Astrocyte (in vitro differentiated cells and primary cell): ENCODE measurements around the gene OR3A2. TPM values are rescaled to one million over a fixed set of nuclear protein-coding genes. Genes with fewer than 3 reads are reported as not detected.
"Not testable (repeated sequence)": the region's sequence is repeated elsewhere in the genome, so short reads cannot be mapped to it uniquely, and the experiment has no call there.

Source experiments
- DNase-seq: peaks from one replicate; pipeline ENCODE4 v3.0.0-alpha.2; 2010; ENCODE audit warnings: low read depth
- FAIRE-seq: peaks from 2 replicates; lab custom pipeline; 2011; peaks lifted over from hg19 to GRCh38; lab: Jason Lieb, UNC
- H2AFZ ChIP-seq: 2 replicates; pipeline ENCODE4 v1.6.0; 2012; ENCODE audit warnings: low read depth, low read length, inconsistent platforms
- H3K27ac ChIP-seq: 2 replicates; pipeline ENCODE4 v1.5.1; 2011; ENCODE audit warnings: low read depth, low read length, inconsistent platforms
- H3K27me3 ChIP-seq: 2 replicates; pipeline ENCODE4 v1.6.0; 2011; ENCODE audit warnings: low read length, inconsistent platforms; ENCODE audit not compliant: insufficient read depth
- H3K36me3 ChIP-seq: 2 replicates; pipeline ENCODE4 v1.5.1; 2011; ENCODE audit warnings: low read length, inconsistent platforms; ENCODE audit not compliant: insufficient read depth
- H3K4me1 ChIP-seq: 2 replicates; pipeline ENCODE4 v1.5.1; 2011; ENCODE audit warnings: low read length, inconsistent platforms; ENCODE audit not compliant: insufficient read depth
- H3K4me2 ChIP-seq: 2 replicates; pipeline ENCODE4 v1.6.0; 2012; ENCODE audit warnings: low read length, inconsistent platforms
- H3K4me3 ChIP-seq: 2 replicates; pipeline ENCODE4 v1.5.1; 2011; ENCODE audit warnings: low read depth, mild to moderate bottlenecking, low read length, inconsistent platforms; ENCODE audit not compliant: insufficient read depth
- H3K79me2 ChIP-seq: 2 replicates; pipeline ENCODE4 v1.6.0; 2012; ENCODE audit warnings: mild to moderate bottlenecking, low read length, inconsistent platforms; ENCODE audit not compliant: insufficient read depth
- H3K9ac ChIP-seq: 2 replicates; pipeline ENCODE4 v1.6.0; 2012; ENCODE audit warnings: mild to moderate bottlenecking, low read length, inconsistent platforms
- H3K9me3 ChIP-seq: 2 replicates; pipeline ENCODE4 v1.5.1; 2012; ENCODE audit warnings: low read depth, mild to moderate bottlenecking, low read length, inconsistent platforms; ENCODE audit not compliant: insufficient read depth
- H4K20me1 ChIP-seq: 2 replicates; pipeline ENCODE4 v1.6.0; 2012; ENCODE audit warnings: low read length, inconsistent platforms; ENCODE audit not compliant: insufficient read depth
- H3K27ac Mint-ChIP-seq: one replicate; pipeline ENCODE4 v1.8.0; 2021; ENCODE audit warnings: mild to moderate bottlenecking, mixed read lengths; ENCODE audit not compliant: unreplicated experiment
- H3K27me3 Mint-ChIP-seq: one replicate; pipeline ENCODE4 v1.8.0; 2021; ENCODE audit warnings: low read depth, mixed read lengths; ENCODE audit not compliant: unreplicated experiment
- H3K36me3 Mint-ChIP-seq: one replicate; pipeline ENCODE4 v1.8.0; 2021; ENCODE audit warnings: low read depth, mixed read lengths; ENCODE audit not compliant: unreplicated experiment
- H3K4me1 Mint-ChIP-seq: one replicate; pipeline ENCODE4 v1.8.0; 2021; ENCODE audit warnings: low read depth, mixed read lengths; ENCODE audit not compliant: unreplicated experiment
- H3K4me3 Mint-ChIP-seq: one replicate; pipeline ENCODE4 v1.8.0; 2021; ENCODE audit warnings: mild to moderate bottlenecking, moderate library complexity, mixed read lengths; ENCODE audit not compliant: unreplicated experiment
- H3K9me3 Mint-ChIP-seq: one replicate; pipeline ENCODE4 v1.8.0; 2021; ENCODE audit warnings: mild to moderate bottlenecking, mixed read lengths; ENCODE audit not compliant: unreplicated experiment
- EZH2 ChIP-seq: IDR thresholded peaks from 2 replicates; pipeline ENCODE4 v1.6.1; 2012; ENCODE audit warnings: mild to moderate bottlenecking, low read length, inconsistent platforms; ENCODE audit not compliant: insufficient read depth
- total RNA-seq: library from RNA; stranded (reverse); gene quantifications from 2 replicates; pipeline ENCODE4 v1.2.1, GENCODE V29; 2021
- TF ChIP-seq, protein P1 (sequence below): IDR thresholded peaks from 2 replicates; pipeline ENCODE4 v1.5.1; 2011; ENCODE audit warnings: low read depth, mild to moderate bottlenecking, inconsistent platforms, low read length, moderate library complexity; ENCODE audit not compliant: insufficient read depth

Gene OR3A2
- total RNA-seq, 1 donor from 2014 or later = not detected

DNA sequence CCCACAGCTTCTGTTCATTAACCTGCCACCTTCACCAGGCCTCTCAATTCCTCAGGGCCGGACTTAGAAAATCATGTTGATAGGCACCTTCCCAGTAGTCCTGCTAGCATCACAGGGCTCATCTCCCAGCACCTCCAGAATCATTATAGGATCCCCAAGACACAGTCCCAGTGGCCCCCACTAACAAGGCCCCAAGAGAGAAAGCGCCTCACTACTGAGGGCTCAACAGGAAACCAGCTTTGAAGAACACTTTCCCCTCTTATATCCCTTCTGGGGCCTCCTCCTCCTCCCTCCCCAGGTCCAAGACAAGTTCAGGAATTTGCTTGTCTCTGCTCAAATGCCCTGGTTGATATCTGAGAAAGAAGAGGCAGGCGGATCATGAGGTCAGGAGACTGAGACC is 25.0 kb upstream of the OR3A2 start, which contains the start of gene OR3A3:
Gene OR3A3, plus strand, starts transcription at position 301 of the 400 bp plus-strand sequence.
- TF ChIP-seq EZH2 = no peak
- TF ChIP-seq, protein P1, sequence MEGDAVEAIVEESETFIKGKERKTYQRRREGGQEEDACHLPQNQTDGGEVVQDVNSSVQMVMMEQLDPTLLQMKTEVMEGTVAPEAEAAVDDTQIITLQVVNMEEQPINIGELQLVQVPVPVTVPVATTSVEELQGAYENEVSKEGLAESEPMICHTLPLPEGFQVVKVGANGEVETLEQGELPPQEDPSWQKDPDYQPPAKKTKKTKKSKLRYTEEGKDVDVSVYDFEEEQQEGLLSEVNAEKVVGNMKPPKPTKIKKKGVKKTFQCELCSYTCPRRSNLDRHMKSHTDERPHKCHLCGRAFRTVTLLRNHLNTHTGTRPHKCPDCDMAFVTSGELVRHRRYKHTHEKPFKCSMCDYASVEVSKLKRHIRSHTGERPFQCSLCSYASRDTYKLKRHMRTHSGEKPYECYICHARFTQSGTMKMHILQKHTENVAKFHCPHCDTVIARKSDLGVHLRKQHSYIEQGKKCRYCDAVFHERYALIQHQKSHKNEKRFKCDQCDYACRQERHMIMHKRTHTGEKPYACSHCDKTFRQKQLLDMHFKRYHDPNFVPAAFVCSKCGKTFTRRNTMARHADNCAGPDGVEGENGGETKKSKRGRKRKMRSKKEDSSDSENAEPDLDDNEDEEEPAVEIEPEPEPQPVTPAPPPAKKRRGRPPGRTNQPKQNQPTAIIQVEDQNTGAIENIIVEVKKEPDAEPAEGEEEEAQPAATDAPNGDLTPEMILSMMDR = no peak
- H3K27me3 ChIP-seq = no peaks in the 10 kb centered on the region
- no peak within 1 kb of the TSS for H2AFZ ChIP-seq
- no peaks in the 10 kb centered on the region for H3K36me3 ChIP-seq
- Mint-ChIP-seq H3K36me3 (peaks cover 2% of the 10 kb centered on the region), H3K9me3 (peaks cover 7% of the 10 kb centered on the region), H3K4me3 (no peak within 1 kb of the TSS), H3K27me3 (peaks cover 8% of the 10 kb centered on the region), H3K4me1 (no peaks in the 10 kb centered on the region), H3K27ac (no peak within 1 kb of the TSS)
- H4K20me1 ChIP-seq = no peaks in the 10 kb centered on the region
- peaks cover 2% of the 10 kb centered on the region for H3K9me3 ChIP-seq
- no peaks in the 10 kb centered on the region for H3K4me1 ChIP-seq
- FAIRE-seq (no peak), DNase-seq (no peak)
- H3K4me3 ChIP-seq = no peak within 1 kb of the TSS
- no peak within 1 kb of the TSS for H3K9ac ChIP-seq
- H3K4me2 ChIP-seq = no peak within 1 kb of the TSS
- H3K79me2 ChIP-seq = no peaks in the 10 kb centered on the region
- no peak within 1 kb of the TSS for H3K27ac ChIP-seq

DNA sequence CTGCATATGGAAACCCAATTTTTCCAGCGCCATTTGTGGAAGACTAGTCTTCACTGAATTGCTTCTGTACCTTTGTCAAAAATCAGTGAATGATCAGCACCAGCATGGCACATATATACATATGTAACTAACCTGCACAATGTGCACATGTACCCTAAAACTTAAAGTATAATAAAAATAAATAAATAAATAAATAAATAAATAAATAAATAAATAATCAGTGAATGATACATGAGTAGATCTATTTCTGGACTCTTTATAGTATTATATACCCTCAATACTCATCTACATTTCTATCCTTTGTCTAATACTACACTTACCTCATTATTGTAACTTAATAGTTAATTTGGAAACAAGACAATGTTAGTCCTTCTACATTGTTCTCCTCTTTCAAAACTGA is 17.7 kb upstream of the OR3A2 start:
- not testable (repeated sequence) for H3K4me3 Mint-ChIP-seq, H3K36me3 Mint-ChIP-seq, H3K4me1 Mint-ChIP-seq, H3K4me1 ChIP-seq, FAIRE-seq, H4K20me1 ChIP-seq, H3K4me3 ChIP-seq, H3K9ac ChIP-seq, H3K27ac ChIP-seq, H2AFZ ChIP-seq, H3K27me3 ChIP-seq, DNase-seq, H3K9me3 ChIP-seq, H3K27ac Mint-ChIP-seq, H3K36me3 ChIP-seq, H3K79me2 ChIP-seq, H3K4me2 ChIP-seq, H3K9me3 Mint-ChIP-seq
- H3K27me3 Mint-ChIP-seq = peaks cover 11% of the 10 kb centered on the region

- no peak overlapping the region for H2AFZ ChIP-seq
- Mint-ChIP-seq H3K4me3 (no peak overlapping the region), H3K27ac (no peak overlapping the region), H3K27me3 (peaks cover 11% of the 10 kb centered on the region), H3K36me3 (no peaks in the 10 kb centered on the region), H3K9me3 (peaks cover 2% of the 10 kb centered on the region), H3K4me1 (no peaks in the 10 kb centered on the region)
- no peak overlapping the region for H3K4me2 ChIP-seq
- H3K9me3 ChIP-seq = peaks cover 3% of the 10 kb centered on the region
- H3K4me3 ChIP-seq = no peak overlapping the region
- FAIRE-seq (no peak), DNase-seq (no peak)
- H3K79me2 ChIP-seq = no peaks in the 10 kb centered on the region
- no peak overlapping the region for H3K9ac ChIP-seq
- no peak for TF ChIP-seq EZH2
- TF ChIP-seq, protein P1 = no peak
- H3K27me3 ChIP-seq = no peaks in the 10 kb centered on the region
- no peaks in the 10 kb centered on the region for H3K4me1 ChIP-seq
- H3K27ac ChIP-seq = no peak overlapping the region
- H3K36me3 ChIP-seq = no peaks in the 10 kb centered on the region
- no peaks in the 10 kb centered on the region for H4K20me1 ChIP-seq
Observed at GRCh38 chr17:3401786-3402185, 15.7 kb upstream of the OR3A2 start.
